HepG2 (cell line): ENCODE data around the gene ZNF211. TPM values are rescaled to one million over a fixed set of nuclear protein-coding genes. Genes with fewer than 3 reads are reported as not detected.

ENCODE experiments used
- CHD4 ChIP-seq: fragments of 200-600 bp; sonication (generic); IDR thresholded peaks from 2 replicates; pipeline ENCODE4 v1.7.0; 2017; ENCODE audit warnings: mild to moderate bottlenecking, low read length, borderline replicate concordance
- ELF4 ChIP-seq: sonication (generic); formaldehyde crosslinking; IDR thresholded peaks from 2 replicates; pipeline ENCODE4 v1.5.0; 2020; ENCODE audit warnings: missing genetic modification reagents, mild to moderate bottlenecking, moderate library complexity, borderline replicate concordance
- FOSL1 ChIP-seq: sonication (generic); formaldehyde crosslinking; IDR thresholded peaks from 2 replicates; pipeline ENCODE4 v1.9.0; 2021; ENCODE audit warnings: missing genetic modification reagents, borderline replicate concordance
- HNF1B ChIP-seq: sonication (generic); formaldehyde crosslinking; IDR thresholded peaks from 2 replicates; pipeline ENCODE4 v1.5.1; 2020; ENCODE audit warnings: mild to moderate bottlenecking, moderate library complexity, missing genetic modification reagents
- MAFG ChIP-seq: sonication (generic); formaldehyde crosslinking; IDR thresholded peaks from 2 replicates; pipeline ENCODE4 v1.5.1; 2020; ENCODE audit warnings: mild to moderate bottlenecking, missing genetic modification reagents
- MXD4 ChIP-seq: IDR thresholded peaks from 2 replicates; pipeline ENCODE4 v1.6.1; 2016; ENCODE audit warnings: mild to moderate bottlenecking, missing biosample characterization, missing genetic modification reagents
- REL ChIP-seq: sonication (generic); formaldehyde crosslinking; conservative IDR thresholded peaks from 2 replicates; pipeline ENCODE4 v1.8.0; 2022; ENCODE audit warnings: mild to moderate bottlenecking, missing genetic modification reagents, moderate library complexity
- REST ChIP-seq, 2 experiments: IDR thresholded peaks; 2 replicates each; pipeline ENCODE4 v1.6.1; 2011 to 2012; ENCODE audit warnings: low read length in 2 of 2, borderline replicate concordance in 1 of 2, low read depth in 1 of 2, mild to moderate bottlenecking in 1 of 2, moderate library complexity in 1 of 2
- SAFB2 ChIP-seq: sonication (generic); formaldehyde crosslinking; IDR thresholded peaks from 2 replicates; pipeline ENCODE4 v1.5.1; 2020; ENCODE audit warnings: missing genetic modification reagents, low read depth, mild to moderate bottlenecking, borderline replicate concordance
- SAP130 ChIP-seq: IDR thresholded peaks from 2 replicates; pipeline ENCODE4 v1.6.1; 2016; ENCODE audit warnings: low read depth
- XRCC5 ChIP-seq: fragments of 200-400 bp; formaldehyde crosslinking; optimal IDR thresholded peaks from 2 replicates; pipeline ENCODE3; 2017; ENCODE audit warnings: mild to moderate bottlenecking, low read length
- ZBTB4 ChIP-seq: sonication (generic); formaldehyde crosslinking; IDR thresholded peaks from 2 replicates; pipeline ENCODE4 v1.4.0; 2020; ENCODE audit warnings: missing genetic modification reagents, mild to moderate bottlenecking, borderline replicate concordance
- ZMAT5 ChIP-seq: sonication (generic); formaldehyde crosslinking; IDR thresholded peaks from 2 replicates; pipeline ENCODE4 v1.5.0; 2020; ENCODE audit warnings: mild to moderate bottlenecking, low read depth, missing genetic modification reagents, borderline replicate concordance
- ZNF17 ChIP-seq: sonication (generic); formaldehyde crosslinking; IDR thresholded peaks from 2 replicates; pipeline ENCODE4 v1.5.0; 2020; ENCODE audit warnings: mild to moderate bottlenecking, missing genetic modification reagents
- ZNF326 ChIP-seq: sonication (generic); formaldehyde crosslinking; IDR thresholded peaks from 2 replicates; pipeline ENCODE4 v1.4.0; 2020; ENCODE audit warnings: missing genetic modification reagents, borderline replicate concordance
- ZNF878 ChIP-seq: sonication (generic); formaldehyde crosslinking; IDR thresholded peaks from 2 replicates; pipeline ENCODE4 v1.8.1; 2023; ENCODE audit warnings: mild to moderate bottlenecking, missing genetic modification reagents, moderate library complexity
- polyA plus RNA-seq, 8 experiments: library from polyadenylated mRNA; depleted of rRNA in 3 of 8; stranded (reverse) in 7 of 8; unstranded in 1 of 8; fragments of >200 nt; fragmentation: Illumina TruSeq in 4 of 8; extraction: Trizol in 4 of 8; gene quantifications; 2 replicates each; pipeline versions ENCODE4 v1.2.1 to v1.2.3, GENCODE V29; 2011 to 2016; ENCODE audit warnings: low read depth in 4 of 8, missing spikeins in 1 of 8, mixed read lengths in 1 of 8; ENCODE audit not compliant: insufficient read depth in 1 of 8
- total RNA-seq, 5 experiments: library from RNA; depleted of rRNA; stranded (reverse); fragments of >200 nt; fragmentation: Illumina TruSeq; extraction: Trizol; gene quantifications; 2 replicates each; pipeline ENCODE4 v1.2.3, GENCODE V29; 2016; ENCODE audit warnings: low read depth in 1 of 5

ZNF211 gene
- total and polyA plus RNA-seq, 2 of the 13 experiments (the other 11 are each of a cell fraction or from before 2014, with no cell fraction given), result 9.9 to 11.2 TPM

GRCh38 chr19:57613941-57614743 lies 18.8 kb upstream of the ZNF211 start, which contains the start of gene ZNF134 (continued):
- TF ChIP-seq HNF1B (0 out of 2 replicates have a peak, but pooled peaks have one; percentile 33), XRCC5 (peak; percentile 34), ZNF878 (CRISPR knock-in tag) (no peak), SAP130 (CRISPR knock-in tag) (peak; percentile 93), CHD4 (no peak), MAFG (no peak), MXD4 (CRISPR knock-in tag) (no peak), ELF4 (CRISPR knock-in tag) (0 out of 2 replicates have a peak, but pooled peaks have one; percentile 44), SAFB2 (CRISPR knock-in tag) (no peak), ZMAT5 (CRISPR knock-in tag) (no peak), ZNF17 (CRISPR knock-in tag) (no peak), ZBTB4 (CRISPR knock-in tag) (peak; percentile 37; the same call in 1 of the 2 replicates), REL (CRISPR knock-in tag) (no peak), FOSL1 (no peak), ZNF326 (CRISPR knock-in tag) (no peak), REST (IDR thresholded peaks at IDR 0.05; ENCODE audit: borderline replicate concordance in 1 of 2, low read depth in 1 of 2, low read length in 2 of 2) (no peak)
